ENCODE data around the gene BAHCC1.

Gene BAHCC1

DNA sequence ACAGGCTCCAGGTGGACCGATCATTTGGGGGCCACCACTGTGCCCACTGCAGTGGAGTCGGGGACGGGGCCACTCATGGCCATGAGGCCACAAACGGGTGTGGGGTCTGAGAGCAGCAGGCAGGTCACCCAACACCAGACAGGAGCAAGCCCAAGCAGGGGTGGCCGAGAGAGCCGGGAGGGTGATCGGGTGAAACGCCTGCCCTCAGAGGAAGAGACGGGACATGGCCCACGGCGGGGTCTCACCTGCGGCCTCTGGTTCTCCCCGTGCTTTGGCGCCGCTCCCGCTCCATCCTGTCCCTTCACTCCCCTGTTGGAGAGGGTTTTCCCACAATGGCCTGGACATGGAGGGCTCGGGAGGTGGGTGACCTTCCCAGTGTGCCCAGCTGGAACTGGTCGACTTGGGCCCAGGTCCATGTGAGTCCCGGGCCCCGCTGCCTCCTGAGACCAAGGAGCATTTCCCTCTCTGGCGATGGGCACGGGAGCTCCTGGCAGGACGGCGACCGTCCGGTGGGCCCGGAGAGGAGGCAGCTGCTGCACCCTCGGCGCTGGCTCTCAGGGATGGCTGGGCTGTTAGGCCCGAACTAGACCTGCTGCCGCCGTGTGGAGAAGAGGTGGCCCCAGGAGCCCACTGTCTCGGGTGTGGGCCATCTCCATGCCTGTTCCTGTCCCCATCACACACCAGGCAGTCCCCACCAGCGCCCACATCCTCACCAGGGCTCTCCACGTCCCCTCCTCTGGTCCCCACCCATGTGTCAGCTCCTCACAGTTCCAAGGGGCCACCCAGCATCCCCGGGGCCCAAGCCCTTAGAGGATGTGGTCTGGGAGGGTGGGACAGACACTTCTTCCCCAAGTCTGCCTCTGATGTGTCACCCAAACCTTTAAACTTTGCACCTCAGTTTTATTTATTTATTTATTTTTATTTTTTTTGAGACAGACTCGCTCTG, 13.4 kb upstream of the BAHCC1 start:
- Histone ChIP-seq H3K27me3 (replicated peaks; ENCODE audit: insufficient read depth, low read length) (peaks cover 88% of the 10 kb centered on the region), H3K4me1 (ENCODE audit: low read length) (no peaks in the 10 kb centered on the region), H3K4me2 (ENCODE audit: low read depth, low read length) (no peak overlapping the region), H3K4me3 (ENCODE audit: low read length) (no peak overlapping the region), H3F3A (ENCODE audit: insufficient read depth, low read length) (no peaks in the 10 kb centered on the region), H3K9me2 (replicated peaks; ENCODE audit: insufficient read depth, low read length) (no peaks in the 10 kb centered on the region), H3K27ac (ENCODE audit: low read length) (no peak overlapping the region), H3K9ac (ENCODE audit: low read length) (no peak overlapping the region), H2AFZ (ENCODE audit: low read length) (no peak overlapping the region), H4K20me1 (ENCODE audit: insufficient read depth, low read length) (no peaks in the 10 kb centered on the region), H3K36me3 (replicated peaks; ENCODE audit: insufficient read depth, low read length) (no peaks in the 10 kb centered on the region), H3K79me2 (ENCODE audit: low read length) (no peaks in the 10 kb centered on the region), H3K9me3 (replicated peaks; ENCODE audit: insufficient read depth, low read length) (no peaks in the 10 kb centered on the region)
- no peak for DNase-seq
- TF ChIP-seq EZH2phosphoT487 (IDR thresholded peaks at IDR 0.05; ENCODE audit: low read length) (peak; percentile 48; the same call in 1 of the 2 replicates), EZH2 (optimal IDR thresholded peaks at IDR 0.05; ENCODE audit: low read depth, low read length) (no peak)
- TF ChIP-seq, protein P1, sequence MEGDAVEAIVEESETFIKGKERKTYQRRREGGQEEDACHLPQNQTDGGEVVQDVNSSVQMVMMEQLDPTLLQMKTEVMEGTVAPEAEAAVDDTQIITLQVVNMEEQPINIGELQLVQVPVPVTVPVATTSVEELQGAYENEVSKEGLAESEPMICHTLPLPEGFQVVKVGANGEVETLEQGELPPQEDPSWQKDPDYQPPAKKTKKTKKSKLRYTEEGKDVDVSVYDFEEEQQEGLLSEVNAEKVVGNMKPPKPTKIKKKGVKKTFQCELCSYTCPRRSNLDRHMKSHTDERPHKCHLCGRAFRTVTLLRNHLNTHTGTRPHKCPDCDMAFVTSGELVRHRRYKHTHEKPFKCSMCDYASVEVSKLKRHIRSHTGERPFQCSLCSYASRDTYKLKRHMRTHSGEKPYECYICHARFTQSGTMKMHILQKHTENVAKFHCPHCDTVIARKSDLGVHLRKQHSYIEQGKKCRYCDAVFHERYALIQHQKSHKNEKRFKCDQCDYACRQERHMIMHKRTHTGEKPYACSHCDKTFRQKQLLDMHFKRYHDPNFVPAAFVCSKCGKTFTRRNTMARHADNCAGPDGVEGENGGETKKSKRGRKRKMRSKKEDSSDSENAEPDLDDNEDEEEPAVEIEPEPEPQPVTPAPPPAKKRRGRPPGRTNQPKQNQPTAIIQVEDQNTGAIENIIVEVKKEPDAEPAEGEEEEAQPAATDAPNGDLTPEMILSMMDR (IDR thresholded peaks at IDR 0.05; ENCODE audit: low read length): no peak

- no peak overlapping the region for H2AFZ ChIP-seq (ENCODE audit: low read length)
These were observed 12.4 kb upstream of the BAHCC1 start for GRCh38 chr17:81382851-81383250.

DNA sequence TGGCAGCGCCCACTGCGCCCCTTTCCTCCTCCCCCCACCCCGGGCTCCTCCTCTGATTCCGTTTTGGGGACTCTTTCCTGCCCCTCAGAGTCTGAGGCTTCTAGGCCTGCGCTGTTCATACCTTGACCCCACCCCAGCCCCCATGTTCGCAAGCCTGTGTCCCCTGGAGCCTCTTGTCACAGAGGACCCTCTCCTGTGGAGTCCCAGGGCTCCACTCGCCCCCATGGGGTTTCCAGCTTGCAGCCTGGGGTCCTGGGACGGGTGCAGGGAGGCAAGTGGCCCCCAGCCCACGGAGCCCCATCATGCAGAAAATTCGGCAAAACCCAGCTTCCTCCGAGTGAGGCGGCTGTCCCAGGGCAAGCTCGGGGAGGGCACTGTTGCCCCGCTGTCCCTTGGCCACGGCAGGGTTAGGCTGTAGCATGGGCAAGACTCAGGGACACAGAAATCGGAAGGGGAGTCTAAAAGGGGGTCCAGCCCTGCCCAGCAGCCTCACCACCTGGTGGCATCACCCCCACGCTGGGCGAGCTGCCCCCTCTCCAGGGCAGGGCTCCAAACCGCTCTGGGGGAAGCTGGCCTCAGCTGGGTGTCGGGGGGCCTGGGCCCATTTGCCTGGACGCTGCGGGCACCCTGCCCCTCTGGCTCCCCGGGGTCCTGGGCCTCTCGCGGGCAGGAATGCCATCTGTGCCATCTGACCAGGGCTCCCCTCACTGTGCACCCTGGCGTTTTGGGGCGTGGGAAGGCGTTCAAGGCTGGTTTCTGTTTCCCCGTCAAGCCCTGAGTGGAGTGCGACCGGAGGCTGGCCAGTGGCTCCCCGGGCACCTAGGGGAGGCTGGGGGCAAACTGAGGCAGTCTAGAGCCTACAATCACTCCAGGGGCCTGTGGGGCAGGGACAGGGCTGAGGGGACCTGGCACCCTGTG, 11.5 kb upstream of the BAHCC1 start:
- H3K27me3 ChIP-seq (replicated peaks; ENCODE audit: insufficient read depth, low read length): peaks cover 92% of the 10 kb centered on the region
- no peaks in the 10 kb centered on the region for H3K9me2 ChIP-seq (replicated peaks; ENCODE audit: insufficient read depth, low read length)
- no peak overlapping the region for H3K4me3 ChIP-seq (ENCODE audit: low read length)
- H3K9me3 ChIP-seq (replicated peaks; ENCODE audit: insufficient read depth, low read length): no peaks in the 10 kb centered on the region
- no peaks in the 10 kb centered on the region for H4K20me1 ChIP-seq (ENCODE audit: insufficient read depth, low read length)
- no peaks in the 10 kb centered on the region for H3K79me2 ChIP-seq (ENCODE audit: low read length)
- no peaks in the 10 kb centered on the region for H3K4me1 ChIP-seq (ENCODE audit: low read length)
- no peak overlapping the region for H3K27ac ChIP-seq (ENCODE audit: low read length)
- TF ChIP-seq, protein P1 (IDR thresholded peaks at IDR 0.05; ENCODE audit: low read length): no peak
- TF ChIP-seq EZH2 (optimal IDR thresholded peaks at IDR 0.05; ENCODE audit: low read depth, low read length) (no peak), EZH2phosphoT487 (IDR thresholded peaks at IDR 0.05; ENCODE audit: low read length) (no peak)
- DNase-seq: no peak
- H2AFZ ChIP-seq (ENCODE audit: low read length): no peak overlapping the region
- no peaks in the 10 kb centered on the region for H3K36me3 ChIP-seq (replicated peaks; ENCODE audit: insufficient read depth, low read length)
- no peak overlapping the region for H3K9ac ChIP-seq (ENCODE audit: low read length)
- no peak overlapping the region for H3K4me2 ChIP-seq (ENCODE audit: low read depth, low read length)
- H3F3A ChIP-seq (ENCODE audit: insufficient read depth, low read length): no peaks in the 10 kb centered on the region

More at GRCh38 chr17:81382851-81383250, 12.4 kb upstream of the BAHCC1 start:
- H3K9me2 ChIP-seq (replicated peaks; ENCODE audit: insufficient read depth, low read length): no peaks in the 10 kb centered on the region
- no peaks in the 10 kb centered on the region for H4K20me1 ChIP-seq (ENCODE audit: insufficient read depth, low read length)
- no peak overlapping the region for H3K4me3 ChIP-seq (ENCODE audit: low read length)
- TF ChIP-seq EZH2phosphoT487 (IDR thresholded peaks at IDR 0.05; ENCODE audit: low read length) (no peak), EZH2 (optimal IDR thresholded peaks at IDR 0.05; ENCODE audit: low read depth, low read length) (no peak)
- TF ChIP-seq, protein P1 (IDR thresholded peaks at IDR 0.05; ENCODE audit: low read length): no peak
- no peaks in the 10 kb centered on the region for H3K4me1 ChIP-seq (ENCODE audit: low read length)
- H3K36me3 ChIP-seq (replicated peaks; ENCODE audit: insufficient read depth, low read length): no peaks in the 10 kb centered on the region
- H3F3A ChIP-seq (ENCODE audit: insufficient read depth, low read length): no peaks in the 10 kb centered on the region
- no peaks in the 10 kb centered on the region for H3K9me3 ChIP-seq (replicated peaks; ENCODE audit: insufficient read depth, low read length)
- DNase-seq: no peak
- no peaks in the 10 kb centered on the region for H3K79me2 ChIP-seq (ENCODE audit: low read length)
- H3K4me2 ChIP-seq (ENCODE audit: low read depth, low read length): no peak overlapping the region
- H3K27ac ChIP-seq (ENCODE audit: low read length): no peak overlapping the region
- no peak overlapping the region for H3K9ac ChIP-seq (ENCODE audit: low read length)
- H3K27me3 ChIP-seq (replicated peaks; ENCODE audit: insufficient read depth, low read length): peaks cover 88% of the 10 kb centered on the region
